ENCODE measurements around the gene CRHR2.

CRHR2 gene

DNA sequence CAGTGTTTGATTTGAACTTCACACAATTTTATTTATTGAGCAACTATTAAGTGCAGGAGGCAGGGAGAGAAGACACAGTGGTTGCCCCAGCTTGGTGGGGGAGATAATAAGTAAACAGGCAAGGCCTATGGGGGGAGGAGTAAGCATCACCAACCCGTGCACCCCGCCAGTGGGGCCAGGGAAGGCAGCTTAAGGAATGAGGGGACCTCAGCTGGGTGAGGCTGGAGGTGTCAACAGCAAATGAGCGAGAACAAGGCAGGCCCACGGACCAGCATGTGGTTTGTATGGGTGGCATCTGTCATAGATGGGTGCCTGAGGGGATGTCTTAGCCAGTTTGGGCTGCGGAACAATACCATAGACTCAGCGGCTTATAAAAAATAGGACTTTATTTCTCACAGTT is 24.1 kb upstream of the CRHR2 start:
- DNase-seq: no peak

DNA sequence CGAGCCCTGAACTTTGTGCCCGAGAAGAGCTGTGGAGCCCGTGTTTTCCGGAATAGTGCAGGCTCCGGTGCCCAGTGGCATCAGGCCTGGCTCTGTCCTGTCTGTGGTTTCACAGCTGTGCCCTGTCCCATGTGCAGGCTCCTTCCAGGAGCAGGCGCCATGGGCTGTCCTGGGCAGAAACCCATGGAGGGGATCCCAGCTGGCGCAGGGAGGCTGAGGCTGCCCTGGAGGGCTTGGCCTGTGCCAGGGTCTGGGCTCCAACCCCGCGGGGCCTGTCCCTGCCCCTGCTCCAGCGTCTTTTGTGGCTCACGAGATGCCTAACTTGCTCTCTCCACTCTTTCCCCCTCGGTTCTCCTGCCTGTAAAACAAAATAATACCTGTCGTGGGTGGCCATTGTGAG is 23.3 kb upstream of the CRHR2 start:
- no peak for DNase-seq

DNA sequence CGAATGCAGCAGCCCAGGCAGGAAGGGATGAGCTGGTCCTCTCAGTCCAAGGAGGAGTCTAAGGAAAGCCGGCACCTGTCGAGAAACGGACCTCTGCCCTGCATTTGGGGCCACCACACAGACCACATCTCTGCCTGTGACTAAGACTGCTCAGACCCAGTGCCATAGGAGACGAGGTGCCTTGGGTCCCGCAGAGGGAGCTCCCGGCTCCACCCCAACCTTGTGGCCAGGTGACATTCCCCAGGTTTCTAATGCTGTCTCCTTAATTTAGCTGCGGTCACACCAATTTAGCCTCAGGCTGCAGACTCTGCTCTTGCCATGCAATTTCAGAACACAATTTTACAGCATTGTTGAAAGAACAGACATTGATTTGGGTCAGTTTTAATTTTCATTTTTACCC is 22.8 kb upstream of the CRHR2 start:
- DNase-seq: no peak

- no peak for DNase-seq
Measured at GRCh38 chr7:30703756-30704155, 21.5 kb upstream of the CRHR2 start.

DNA sequence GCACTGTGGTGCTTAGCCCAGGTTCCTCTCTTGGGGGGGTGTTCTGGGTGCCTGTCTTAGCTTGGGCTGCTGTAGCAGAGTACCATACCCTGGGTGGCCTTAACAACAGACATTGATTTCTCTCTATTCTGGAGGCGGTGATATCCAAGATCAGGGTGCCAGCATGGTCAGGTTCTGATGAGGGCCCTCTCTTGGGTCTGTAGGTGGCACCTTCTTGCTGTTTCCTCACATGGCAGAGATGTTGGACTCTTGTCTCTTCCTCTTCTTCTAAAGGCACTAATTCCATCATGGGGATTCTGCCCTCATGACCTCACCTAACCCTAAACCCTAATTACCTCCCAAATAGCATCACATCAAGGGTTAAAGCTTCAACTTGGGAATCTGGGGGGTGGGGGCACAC is 19.9 kb upstream of the CRHR2 start:
- peak; percentile 15 for DNase-seq

- no peak for DNase-seq
Measured at GRCh38 chr7:30700941-30701340, 18.7 kb upstream of the CRHR2 start.

DNA sequence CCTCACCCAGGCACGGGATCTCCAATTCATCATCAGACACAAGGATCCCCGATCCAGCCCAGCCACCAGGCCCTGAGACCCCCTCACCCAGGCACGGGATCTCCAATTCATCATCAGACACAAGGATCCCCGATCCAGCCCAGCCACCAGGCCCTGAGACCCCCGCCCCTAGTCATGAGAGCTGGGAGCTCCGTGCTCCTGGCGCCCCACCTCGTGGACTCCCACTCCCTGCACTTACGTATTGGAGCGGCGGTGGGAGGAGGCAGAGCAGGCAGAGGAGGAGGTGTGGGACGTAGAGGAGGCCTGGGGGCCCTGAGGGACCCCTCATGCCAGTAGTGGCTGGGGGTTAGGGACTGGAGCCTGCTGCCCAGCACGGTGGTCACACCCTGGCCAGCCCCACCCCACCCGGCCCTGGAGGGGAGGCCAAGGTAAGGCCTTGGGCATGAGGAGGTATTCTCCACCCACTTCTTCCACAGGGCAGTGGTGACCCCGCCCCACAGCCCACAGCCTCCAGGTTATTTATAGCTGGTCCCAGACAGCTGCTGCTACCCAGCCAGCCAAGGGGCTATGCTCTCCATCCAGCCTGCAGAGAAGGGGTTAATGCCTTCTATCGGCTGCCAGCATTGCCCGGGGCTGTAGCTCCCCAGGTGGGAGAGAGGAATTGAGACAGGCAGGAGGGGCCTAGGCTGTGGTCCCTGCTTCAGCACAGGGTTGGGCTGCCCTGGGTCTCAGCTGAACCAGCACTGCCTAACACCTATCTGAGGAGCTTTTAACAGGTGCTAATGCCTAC is 17.6 kb upstream of the CRHR2 start:
- DNase-seq: no peak

- DNase-seq: no peak
Measured at GRCh38 chr7:30698481-30698880, 16.2 kb upstream of the CRHR2 start.

DNA sequence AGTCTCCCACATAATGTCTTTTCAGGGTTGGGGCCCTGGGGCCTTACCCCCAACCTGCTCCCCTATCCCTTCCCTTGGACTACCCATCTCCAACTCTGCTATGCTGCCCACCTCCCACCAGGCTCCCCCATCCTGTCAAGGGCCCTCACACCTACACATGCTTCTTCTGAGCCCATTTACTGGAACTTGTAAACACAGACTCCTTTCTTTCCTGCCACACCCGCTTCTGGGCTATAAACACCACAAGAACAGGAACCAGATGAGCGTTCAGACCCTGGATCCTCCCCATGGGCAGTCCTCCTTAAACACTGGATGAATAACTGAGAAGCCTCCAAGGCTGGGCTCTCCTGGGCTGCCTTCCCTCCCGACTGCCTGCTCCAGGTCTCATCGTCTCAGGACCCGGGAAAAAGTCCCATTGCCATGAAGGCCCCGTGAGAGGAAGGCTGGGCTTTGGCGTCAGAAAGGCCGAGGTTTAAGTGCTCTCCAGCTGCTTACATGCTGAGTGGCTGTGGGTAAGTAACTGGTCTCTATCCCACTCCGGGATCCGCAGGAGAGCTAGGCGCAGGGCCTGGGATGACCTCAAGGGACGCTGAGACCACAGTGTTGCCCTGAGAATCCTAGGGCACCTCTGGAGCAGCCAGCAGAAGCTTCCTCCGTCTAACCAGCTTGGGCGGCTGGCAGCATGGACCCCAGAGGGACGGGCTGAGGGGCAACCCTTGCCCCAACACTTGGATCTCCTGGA is 15.6 kb upstream of the CRHR2 start:
- no peak for DNase-seq

- no peak for DNase-seq
Measured at GRCh38 chr7:30694774-30695721, 12.8 kb upstream of the CRHR2 start.

DNA sequence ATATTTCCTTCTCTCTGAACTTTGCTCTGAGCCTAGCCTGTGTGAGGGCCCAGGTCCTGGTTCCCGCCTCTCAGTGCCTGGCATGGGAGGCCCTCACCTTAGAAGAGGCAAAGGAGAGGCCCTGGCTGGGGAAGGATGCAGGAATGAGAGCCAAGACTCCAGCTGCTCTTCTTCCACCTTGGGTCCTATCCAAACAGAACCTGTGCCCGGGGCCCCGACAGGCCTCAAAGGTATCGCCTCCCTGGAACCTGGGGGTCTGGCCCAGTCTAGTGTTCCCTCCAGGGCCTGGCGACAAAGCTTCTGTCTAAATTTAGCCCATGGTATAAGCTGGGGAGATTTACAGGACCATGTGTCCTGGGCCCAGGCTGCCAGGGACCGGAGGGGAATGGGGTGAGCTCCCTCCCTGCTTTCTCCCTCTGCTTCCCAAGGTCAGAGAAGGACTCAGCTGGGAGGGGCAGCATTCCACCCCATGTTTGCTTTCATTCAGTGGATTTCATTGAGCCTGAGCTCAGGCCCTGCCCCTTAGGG is 12.0 kb upstream of the CRHR2 start:
- no peak for DNase-seq

GRCh38 chr7:30692882-30693281 is 10.6 kb upstream of the CRHR2 start:
- DNase-seq: no peak

DNA sequence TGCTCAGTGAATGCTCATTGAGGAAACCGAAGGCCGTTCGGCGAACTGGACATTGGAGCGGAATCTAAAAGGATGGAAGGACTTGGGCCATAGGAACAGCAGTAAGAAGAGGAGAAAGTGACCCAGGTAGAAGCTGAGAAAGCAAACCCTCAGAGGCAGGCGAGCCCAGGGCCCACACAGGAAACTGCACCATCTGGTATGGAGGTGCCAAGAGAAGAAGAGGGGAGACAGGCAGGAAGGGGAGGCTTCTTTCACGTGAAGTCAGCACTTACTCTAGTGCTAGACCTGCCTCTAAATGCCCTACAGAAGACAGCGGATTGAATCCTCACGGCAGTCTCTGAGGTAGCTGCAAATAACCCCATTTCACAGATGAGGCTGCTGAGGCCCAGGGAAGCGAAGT is 10.2 kb upstream of the CRHR2 start:
- no peak for DNase-seq

DNA sequence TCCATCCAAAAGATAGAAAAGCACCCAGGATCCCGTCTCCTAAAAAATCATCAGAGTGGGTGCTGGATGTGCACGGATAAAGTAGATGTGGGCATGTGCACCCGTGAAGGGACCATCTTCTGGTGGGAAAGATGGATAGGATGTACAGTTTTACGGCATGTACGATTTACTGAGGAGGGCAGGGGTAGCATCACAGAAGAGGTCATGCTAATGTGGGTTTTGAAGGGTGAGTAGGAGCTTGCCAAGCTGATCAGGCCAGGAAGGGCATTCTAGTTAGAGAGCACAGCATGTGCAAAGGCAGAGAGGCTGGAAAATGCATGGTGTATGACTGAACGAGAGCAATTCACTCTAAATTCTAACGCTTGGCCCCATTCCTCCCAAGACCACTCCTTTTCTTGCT is 7.8 kb upstream of the CRHR2 start:
- DNase-seq: no peak

GRCh38 chr7:30688718-30689221 is 6.5 kb upstream of the CRHR2 start:
- DNase-seq: no peak

DNA sequence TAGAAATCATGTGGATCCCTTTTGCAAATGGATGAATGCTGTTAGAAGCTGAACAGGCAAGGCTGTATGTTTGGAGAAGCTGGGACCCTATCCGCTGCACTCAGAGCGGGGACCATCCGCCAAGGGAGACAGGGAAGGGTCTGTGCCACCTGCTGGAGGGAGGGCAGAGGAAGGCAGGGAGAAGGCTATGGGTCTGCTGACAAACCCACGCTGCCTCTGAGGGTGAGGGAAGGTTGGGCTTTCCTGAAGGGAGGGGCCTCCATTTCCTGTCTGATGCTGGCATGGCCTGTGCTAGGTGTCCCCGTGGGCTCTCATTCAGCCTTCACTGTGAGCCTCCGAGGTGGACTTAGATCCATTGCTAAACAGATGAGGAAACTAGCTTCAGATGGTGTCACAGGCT is 5.3 kb upstream of the CRHR2 start:
- DNase-seq: no peak

DNA sequence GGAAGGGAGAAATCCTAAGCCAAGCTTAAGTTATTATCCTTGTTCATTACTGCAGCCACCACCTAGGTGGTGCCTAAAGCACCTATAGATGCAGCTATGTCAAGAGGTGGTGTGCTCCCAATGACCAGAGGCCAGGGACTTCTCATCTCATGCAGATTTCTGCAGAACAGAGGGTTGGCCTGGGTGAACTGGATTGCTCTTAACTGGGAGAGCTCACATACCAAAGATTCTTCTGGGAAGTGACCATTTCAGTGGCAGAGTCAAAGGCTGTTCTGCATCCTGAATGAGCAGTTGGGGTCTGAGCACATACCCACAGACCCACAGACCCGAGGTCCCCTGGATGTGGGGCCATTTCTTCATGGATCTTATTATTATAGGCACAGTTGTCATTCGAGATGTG is 2.1 kb upstream of the CRHR2 start:
- no peak for DNase-seq

DNA sequence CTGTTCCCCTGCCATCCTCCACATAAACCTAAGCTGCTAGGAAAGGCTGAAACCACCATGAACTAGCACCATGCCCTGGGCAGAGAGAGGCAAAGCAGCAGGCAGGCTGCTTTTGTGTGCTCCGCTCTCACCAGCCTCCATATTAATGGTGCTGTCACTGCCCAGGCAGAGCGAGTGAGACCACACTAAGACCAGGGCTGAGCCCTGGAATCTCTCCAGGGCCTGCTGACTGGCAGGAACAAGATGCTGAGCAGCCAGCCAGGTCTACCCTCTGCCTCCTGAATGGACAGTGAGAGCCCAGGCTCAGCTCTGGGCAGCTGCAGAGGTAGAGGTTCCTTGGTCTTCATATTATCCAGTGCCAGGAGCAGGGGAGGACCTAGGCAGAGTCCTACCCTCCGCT is 1.6 kb upstream of the CRHR2 start:
- no peak for DNase-seq

DNA sequence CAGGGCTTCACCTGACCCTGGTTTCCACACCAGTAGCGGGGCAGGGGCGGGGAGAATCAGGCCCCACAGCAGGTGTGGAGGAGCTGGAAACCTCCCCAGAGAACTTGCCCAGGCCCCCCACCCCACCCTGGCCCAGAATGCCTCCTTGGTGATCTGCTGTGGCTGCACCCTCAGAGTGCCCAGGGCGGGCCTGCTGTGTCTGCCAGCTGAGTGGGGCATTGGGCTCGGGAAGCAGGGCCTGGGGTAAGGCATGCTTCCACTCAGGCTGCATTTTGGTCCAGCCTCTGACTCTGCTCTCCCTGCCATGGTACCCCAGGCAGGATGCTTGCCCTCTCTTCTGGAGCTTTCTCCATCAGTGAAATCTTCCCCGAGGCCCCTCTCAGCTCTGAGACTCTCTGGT is 1.1 kb upstream of the CRHR2 start:
- no peak for DNase-seq

GRCh38 chr7:30681815-30682211 is 443 bp downstream of the CRHR2 start:
- no peak for DNase-seq

- no peak for DNase-seq
Measured at GRCh38 chr7:30681331-30681797, 892 bp downstream of the CRHR2 start.

DNA sequence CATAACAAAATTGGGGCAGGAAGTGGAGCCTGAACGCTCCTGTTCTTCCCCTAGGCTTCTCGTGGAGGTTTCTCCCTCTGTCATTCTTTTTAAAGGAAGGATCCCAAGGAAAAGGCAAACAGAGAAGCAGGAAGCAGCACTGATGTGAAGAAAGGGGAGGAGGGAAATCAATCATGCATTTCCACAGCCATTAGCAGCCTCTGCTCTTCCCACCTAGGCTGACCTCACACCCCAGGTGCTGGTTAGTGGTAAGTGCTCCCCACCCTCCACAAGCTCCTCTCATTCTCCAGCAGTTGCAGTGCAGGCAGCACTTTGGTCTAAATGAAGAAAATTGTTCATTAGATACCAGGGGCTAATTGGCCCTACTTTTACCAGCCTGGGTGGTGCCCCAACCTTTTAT is 2.6 kb downstream of the CRHR2 start:
- no peak for DNase-seq

DNA sequence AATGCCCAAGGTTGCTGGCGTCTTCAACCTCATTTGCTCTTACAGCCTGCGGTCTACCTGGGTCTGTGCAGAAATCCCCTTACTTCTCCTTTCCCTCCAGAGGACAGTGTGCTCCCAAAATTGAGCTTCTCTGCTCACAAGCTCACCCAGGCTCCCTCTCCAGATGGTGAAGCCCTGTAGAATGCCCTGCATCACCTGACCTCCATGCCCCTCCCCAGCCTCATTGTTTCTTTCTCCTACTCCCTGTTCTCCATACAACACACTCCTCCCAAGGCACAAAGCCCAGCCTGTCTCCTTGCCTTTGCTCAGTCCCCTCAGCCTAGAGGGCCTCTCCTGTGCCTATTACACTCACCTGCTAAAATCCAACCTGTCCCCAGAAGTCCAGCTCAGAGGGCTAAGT is 3.5 kb downstream of the CRHR2 start:
- no peak for DNase-seq
